Suprapubic skin (tissue), 4 donors: ENCODE measurements around the gene CLDN22. TPM values are rescaled to one million over a fixed set of nuclear protein-coding genes. Genes with fewer than 3 reads are reported as not detected.
"Not testable (repeated sequence)": the region's sequence is repeated elsewhere in the genome, so short reads cannot be mapped to it uniquely, and the experiment has no call there.

Experiments
- DNase-seq, 2 donors: peaks; one replicate each; pipeline ENCODE4 v3.0.0-alpha.2; 2019; ENCODE audit warnings: low spot score in 2 of 2
- H3K27ac ChIP-seq: fragments of 200-600 bp; sonication (generic); one replicate; pipeline ENCODE4 v1.5.1; 2019
- H3K27me3 ChIP-seq: fragments of 200-600 bp; sonication (generic); one replicate; pipeline ENCODE4 v1.5.1; 2019
- H3K36me3 ChIP-seq: fragments of 200-600 bp; sonication (generic); one replicate; pipeline ENCODE4 v1.5.1; 2019
- H3K4me1 ChIP-seq: fragments of 200-600 bp; sonication (generic); one replicate; pipeline ENCODE4 v1.5.1; 2019
- H3K4me3 ChIP-seq: fragments of 200-600 bp; sonication (generic); one replicate; pipeline ENCODE4 v1.5.1; 2019; ENCODE audit warnings: mild to moderate bottlenecking
- H3K9me3 ChIP-seq: fragments of 200-600 bp; sonication (generic); one replicate; pipeline ENCODE4 v1.5.1; 2019
- CTCF ChIP-seq, 2 donors: fragments of 200-600 bp in 1 of 2; fragments of 450-650 bp in 1 of 2; sonication (generic) in 1 of 2; IDR thresholded peaks; one replicate each; pipeline ENCODE4 v1.5.1; 2016 to 2019; ENCODE audit warnings: antibody characterized with exemption in 2 of 2, mild to moderate bottlenecking in 1 of 2, moderate library complexity in 1 of 2
- EP300 ChIP-seq: sonication (generic); formaldehyde crosslinking; IDR thresholded peaks from one replicate; pipeline ENCODE4 v1.6.1; 2017; ENCODE audit warnings: antibody characterized with exemption
- POLR2A ChIP-seq, 2 donors: fragments of 450-650 bp; IDR thresholded peaks; one replicate each; pipeline ENCODE4 v1.6.1; 2017; ENCODE audit warnings: antibody characterized with exemption in 2 of 2, mild to moderate bottlenecking in 2 of 2, moderate library complexity in 2 of 2
- POLR2AphosphoS5 ChIP-seq, 3 donors: sonication (generic); formaldehyde crosslinking; IDR thresholded peaks; one replicate each; pipeline ENCODE4 v1.6.1; 2017; ENCODE audit warnings: antibody characterized with exemption in 3 of 3
- WGBS: methylation state at CpG from one replicate; pipeline ENCODE4 v1.1.5; 2018; 5-methylcytosine and 5-hydroxymethylcytosine counted together
- total RNA-seq, 4 donors: library from RNA; depleted of rRNA; stranded (reverse); fragments of >200 nt; gene quantifications; one replicate each; pipeline ENCODE4 v1.1.0, GENCODE V29; 2016

CLDN22 gene
- total RNA-seq, 4 donors from 2014 or later = not detected

- Histone ChIP-seq H3K4me1 (no peaks in the 10 kb centered on the region), H3K4me3 (no peak overlapping the region), H3K27ac (no peak overlapping the region), H3K36me3 (no peaks in the 10 kb centered on the region), H3K27me3 (no peaks in the 10 kb centered on the region), H3K9me3 (no peaks in the 10 kb centered on the region)
- DNase-seq = no peak
- no peak for TF ChIP-seq EP300
- TF ChIP-seq POLR2A (IDR thresholded peaks at IDR 0.05) = no peak
- 92% methylated on average over 2 of the region's 2 CpGs for WGBS
Measured at GRCh38 chr4:183326853-183327252, 6.8 kb upstream of the CLDN22 start.

- not testable (repeated sequence) for H3K9me3 ChIP-seq, H3K36me3 ChIP-seq, DNase-seq, H3K4me3 ChIP-seq, H3K27ac ChIP-seq, H3K27me3 ChIP-seq, H3K4me1 ChIP-seq
- WGBS = 88% methylated on average over 6 of the region's 6 CpGs
Measured at GRCh38 chr4:183326387-183326786, 6.3 kb upstream of the CLDN22 start.

GRCh38 chr4:183324619-183325018 lies 4.5 kb upstream of the CLDN22 start:
- no peaks in the 10 kb centered on the region for H3K36me3 ChIP-seq
- H3K4me3 ChIP-seq = no peak overlapping the region
- no peak for DNase-seq
- 87% methylated on average over 6 of the region's 7 CpGs for WGBS
- no peaks in the 10 kb centered on the region for H3K27me3 ChIP-seq
- no peak for TF ChIP-seq POLR2AphosphoS5 (IDR thresholded peaks at IDR 0.05)
- TF ChIP-seq POLR2A (IDR thresholded peaks at IDR 0.05) = no peak
- TF ChIP-seq CTCF (IDR thresholded peaks at IDR 0.05) = no peak
- no peak for TF ChIP-seq EP300
- no peaks in the 10 kb centered on the region for H3K4me1 ChIP-seq
- no peak overlapping the region for H3K27ac ChIP-seq
- H3K9me3 ChIP-seq = no peaks in the 10 kb centered on the region

GRCh38 chr4:183324056-183324455 lies 4.0 kb upstream of the CLDN22 start:
- not testable (repeated sequence) for DNase-seq
- 97% methylated on average over 11 of the region's 11 CpGs for WGBS

GRCh38 chr4:183323295-183323694 lies 3.2 kb upstream of the CLDN22 start:
- TF ChIP-seq EP300 = no peak
- TF ChIP-seq CTCF (IDR thresholded peaks at IDR 0.05) = no peak
- TF ChIP-seq POLR2AphosphoS5 (IDR thresholded peaks at IDR 0.05) = no peak
- no peak for TF ChIP-seq POLR2A (IDR thresholded peaks at IDR 0.05)
- DNase-seq = no peak
- Histone ChIP-seq H3K4me1 (no peaks in the 10 kb centered on the region), H3K27me3 (no peaks in the 10 kb centered on the region), H3K36me3 (peaks cover 4% of the 10 kb centered on the region), H3K4me3 (no peak overlapping the region), H3K27ac (no peak overlapping the region), H3K9me3 (no peaks in the 10 kb centered on the region)
- 81% methylated on average over 6 of the region's 6 CpGs for WGBS

More at GRCh38 chr4:183324056-183324455, 4.0 kb upstream of the CLDN22 start:
- H3K27ac ChIP-seq, H3K27me3 ChIP-seq, H3K4me1 ChIP-seq, H3K4me3 ChIP-seq, H3K36me3 ChIP-seq, H3K9me3 ChIP-seq: not testable (repeated sequence)

- H3K4me1 ChIP-seq = no peaks in the 10 kb centered on the region
- H3K27me3 ChIP-seq = no peaks in the 10 kb centered on the region
- 99% methylated on average over 5 of the region's 5 CpGs for WGBS
- no peak within 1 kb of the TSS for H3K4me3 ChIP-seq
- no peak for DNase-seq
- no peak within 1 kb of the TSS for H3K27ac ChIP-seq
- TF ChIP-seq CTCF (IDR thresholded peaks at IDR 0.05) (no peak), POLR2A (IDR thresholded peaks at IDR 0.05) (no peak), POLR2AphosphoS5 (IDR thresholded peaks at IDR 0.05) (no peak), EP300 (no peak)
- no peaks in the 10 kb centered on the region for H3K9me3 ChIP-seq
- H3K36me3 ChIP-seq = peaks cover 4% of the 10 kb centered on the region
Measured at GRCh38 chr4:183322326-183322725, 2.2 kb upstream of the CLDN22 start, which contains the start of gene CLDN24. Gene CLDN24 (minus strand): TSS chr4:183322426. CDS start chr4:183322426, 0 bp downstream.

- no peak overlapping the region for H3K4me3 ChIP-seq
- DNase-seq = no peak
- H3K27me3 ChIP-seq = no peaks in the 10 kb centered on the region
- peaks cover 4% of the 10 kb centered on the region for H3K36me3 ChIP-seq
- TF ChIP-seq POLR2A (IDR thresholded peaks at IDR 0.05) = no peak
- no peak for TF ChIP-seq EP300
- TF ChIP-seq CTCF (IDR thresholded peaks at IDR 0.05) = no peak
- no peak for TF ChIP-seq POLR2AphosphoS5 (IDR thresholded peaks at IDR 0.05)
- H3K9me3 ChIP-seq = no peaks in the 10 kb centered on the region
- no peak overlapping the region for H3K27ac ChIP-seq
- no peaks in the 10 kb centered on the region for H3K4me1 ChIP-seq
- WGBS = 88% methylated on average over 5 of the region's 5 CpGs
Measured at GRCh38 chr4:183321516-183321915, 1.4 kb upstream of the CLDN22 start.
